GM12892 (cell line): ENCODE results near the gene ABLIM1.

Experiments used
- POLR2A ChIP-seq: IDR thresholded peaks from 2 replicates; pipeline ENCODE4 v1.6.1; 2011; ENCODE audit warnings: low read depth, low read length, control low read depth
- POLR2AphosphoS5 ChIP-seq: IDR thresholded peaks from 2 replicates; pipeline ENCODE4 v1.6.1; 2011; ENCODE audit warnings: low read depth, low read length, control low read depth

GRCh38 chr10:114537736-114538135, 120.3 kb downstream of the ABLIM1 start:
- TF ChIP-seq POLR2A (no peak), POLR2AphosphoS5 (no peak)
